GM21381 (cell line): ENCODE results near the gene IGIP.
A peak's percentile ranks its signal among the peaks of the same experiment; 100 is the strongest.

Source experiments
- ATAC-seq: cut with Tn5 transposase; IDR thresholded peaks from one replicate; pipeline ENCODE4 v1.9.1; 2021; ENCODE audit warnings: mild to moderate bottlenecking, moderate library complexity; ENCODE audit not compliant: unreplicated experiment

Gene IGIP

DNA sequence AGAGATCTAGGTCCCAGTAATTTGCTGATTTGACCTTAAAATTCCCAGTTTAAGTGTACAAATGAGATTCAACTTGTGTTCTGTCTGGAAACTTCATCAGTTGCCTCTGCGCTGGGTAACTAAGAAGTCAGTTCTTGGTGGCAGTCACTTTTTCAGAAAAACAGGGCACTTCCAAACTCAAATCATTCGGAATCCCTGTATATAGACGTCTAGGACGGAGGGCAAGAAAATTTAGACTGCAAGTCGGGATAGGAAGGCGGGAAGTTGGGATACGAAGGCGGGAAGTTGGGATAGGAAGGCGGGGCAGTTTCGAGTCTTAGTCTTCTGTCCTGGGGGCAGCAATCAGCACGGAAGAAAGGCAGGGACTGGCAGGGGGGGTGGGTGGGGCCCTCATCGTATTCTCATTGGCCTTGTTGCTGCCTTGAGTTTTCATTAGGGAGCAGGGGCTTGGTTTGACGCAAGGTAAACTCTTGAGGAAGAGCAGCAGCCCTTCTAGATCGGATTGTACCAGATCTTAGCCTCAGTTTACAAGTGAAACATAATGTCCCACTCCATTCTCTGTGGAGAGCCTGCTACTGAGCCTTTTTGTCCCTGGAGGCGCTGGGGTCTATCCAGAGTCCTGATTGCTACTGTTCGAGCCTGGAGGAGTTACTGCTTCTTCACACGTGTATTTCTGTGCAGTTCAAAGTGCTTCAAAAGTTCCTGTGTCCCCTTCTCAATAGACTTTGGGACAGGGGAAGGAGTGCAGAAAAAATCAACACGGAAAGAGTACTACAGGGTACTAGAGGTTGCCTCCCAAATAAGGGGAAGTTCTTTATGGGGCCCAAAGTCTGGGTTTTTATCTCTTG is 14.5 kb upstream of the IGIP start:
- ATAC-seq = no peak

DNA sequence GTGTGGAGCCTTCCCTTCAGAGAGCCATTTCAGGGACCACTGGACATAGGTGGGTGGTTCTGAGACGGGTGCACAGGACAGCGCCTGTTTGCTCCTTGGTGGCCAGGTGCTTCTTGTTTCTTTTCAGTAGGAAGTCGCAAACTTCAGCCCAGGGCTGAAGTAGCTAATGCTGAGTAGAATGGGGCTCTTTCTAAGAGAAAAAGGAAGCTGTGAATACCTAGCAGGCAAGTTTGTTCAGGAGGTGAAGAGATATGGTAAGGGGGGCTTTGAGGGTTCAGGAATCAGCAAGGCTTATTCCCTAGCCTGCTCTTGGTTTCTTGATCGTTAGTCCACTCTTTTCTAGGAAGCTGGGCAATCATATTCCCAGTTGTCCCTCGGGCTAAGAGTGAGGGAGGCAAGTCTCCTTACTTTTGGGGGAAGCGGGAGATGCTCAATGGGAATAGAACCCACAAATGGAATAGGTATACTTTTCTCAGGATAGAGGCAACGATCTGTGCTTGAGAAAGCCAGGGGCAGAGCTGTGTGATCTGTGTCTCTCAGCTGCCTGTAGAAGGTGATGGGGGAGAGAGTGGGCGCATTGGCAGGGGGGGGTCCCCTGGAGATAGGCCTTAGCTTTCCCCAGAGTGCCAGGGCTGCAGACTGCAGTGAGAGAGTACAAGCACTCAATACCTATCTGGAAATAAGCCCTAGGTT is 13.7 kb upstream of the IGIP start:
- ATAC-seq = no peak

DNA sequence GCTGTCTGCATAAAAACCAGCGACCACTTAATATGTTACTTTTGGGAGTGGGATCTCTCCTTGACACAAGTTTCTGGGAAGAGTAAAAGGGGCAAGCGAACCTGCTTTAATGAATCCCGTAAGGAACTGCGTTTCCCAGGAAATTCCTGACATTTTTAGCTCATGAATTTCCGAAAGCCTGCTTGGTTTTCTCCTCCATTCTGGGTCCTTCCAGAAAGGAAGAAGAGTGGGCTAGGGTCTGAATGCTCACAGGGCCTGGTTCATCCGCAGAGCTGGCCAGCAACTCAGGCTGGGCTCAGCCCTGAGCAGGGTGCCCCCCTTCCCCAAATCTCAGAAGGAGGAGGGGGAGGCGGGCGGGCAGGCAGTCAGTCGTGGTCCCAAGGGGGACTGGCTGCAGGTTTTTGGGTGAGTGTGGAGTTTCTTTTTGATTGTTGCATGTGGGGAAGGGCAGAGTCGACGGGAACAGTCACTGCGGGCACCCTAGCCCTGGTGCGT is 13.0 kb upstream of the IGIP start:
- ATAC-seq = no peak

DNA sequence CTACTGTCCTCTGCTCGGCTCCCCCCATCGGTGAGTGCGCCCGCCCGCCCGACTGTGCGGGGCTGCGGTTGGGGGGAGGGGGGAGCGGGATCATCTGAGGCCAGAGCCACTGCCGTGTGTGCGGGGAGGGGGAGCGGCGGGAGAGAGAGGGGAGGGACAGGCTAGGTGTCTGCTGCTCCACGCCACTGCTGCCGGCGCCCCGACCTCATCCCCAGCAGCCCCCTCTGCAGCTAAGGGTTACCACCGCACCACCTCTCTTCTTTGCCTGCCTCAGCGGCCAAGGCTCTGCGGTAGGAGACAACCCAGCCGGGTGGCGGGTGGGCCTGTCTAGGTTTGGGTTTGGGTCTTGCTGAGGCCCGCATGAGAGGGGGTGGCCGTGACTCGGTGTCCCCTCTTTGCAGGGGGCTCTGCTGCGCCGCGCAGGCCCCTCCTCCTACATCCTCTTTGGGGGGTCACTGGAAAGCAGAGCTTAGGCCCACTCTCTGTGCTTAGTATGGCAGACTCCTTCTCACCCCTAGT is 12.5 kb upstream of the IGIP start:
- ATAC-seq = peak; percentile 1

- peak; percentile 85 for ATAC-seq
Measured at GRCh38 chr5:140113699-140114263, 12.0 kb upstream of the IGIP start, which contains the start of gene PURA. TSS of gene PURA (plus strand) at chr5:140114109. CDS start at chr5:140114182, 73 bp downstream.

- ATAC-seq = peak; percentile 34
Measured at GRCh38 chr5:140114341-140115185, 11.2 kb upstream of the IGIP start.

- ATAC-seq = no peak
Measured at GRCh38 chr5:140115186-140115500, 10.6 kb upstream of the IGIP start.

GRCh38 chr5:140116716-140117115 is 9.0 kb upstream of the IGIP start:
- ATAC-seq = no peak

- no peak for ATAC-seq
Measured at GRCh38 chr5:140117523-140117922, 8.2 kb upstream of the IGIP start.

DNA sequence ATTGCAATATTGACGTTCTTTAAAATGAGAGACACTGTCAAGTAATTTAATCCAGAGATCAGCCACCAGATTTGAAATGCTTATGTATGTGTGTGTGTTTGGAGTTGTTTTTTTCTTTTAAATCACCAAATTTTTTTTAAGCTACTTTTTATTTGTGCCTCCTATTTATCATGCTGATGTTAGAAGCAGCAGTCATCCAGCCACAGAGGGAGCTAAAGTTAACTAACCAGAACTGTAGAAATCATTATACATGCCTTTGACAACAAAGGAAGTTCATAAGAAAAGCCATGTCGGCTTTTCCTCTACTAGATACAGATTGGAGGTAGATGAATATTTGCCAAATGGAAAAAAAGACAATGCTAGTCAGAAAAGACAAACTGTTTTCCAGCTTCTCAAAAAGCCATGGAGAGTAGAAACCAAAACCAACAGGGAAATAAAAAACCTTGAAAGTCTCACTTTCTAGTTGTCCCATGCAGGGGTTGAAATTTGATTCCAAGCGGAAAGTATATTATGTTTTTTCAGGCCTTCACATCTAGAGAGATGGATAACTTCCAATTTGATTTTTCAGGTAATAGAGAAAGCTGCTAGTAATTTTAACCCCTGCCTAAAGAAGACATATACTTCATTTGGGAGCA is 7.3 kb upstream of the IGIP start:
- ATAC-seq = no peak

GRCh38 chr5:140126315-140127012 is 727 bp downstream of the IGIP start:
- ATAC-seq = no peak

- ATAC-seq = no peak
Measured at GRCh38 chr5:140128376-140128775, 2.6 kb downstream of the IGIP start.

GRCh38 chr5:140130949-140131733 is 5.4 kb downstream of the IGIP start:
- no peak for ATAC-seq

DNA sequence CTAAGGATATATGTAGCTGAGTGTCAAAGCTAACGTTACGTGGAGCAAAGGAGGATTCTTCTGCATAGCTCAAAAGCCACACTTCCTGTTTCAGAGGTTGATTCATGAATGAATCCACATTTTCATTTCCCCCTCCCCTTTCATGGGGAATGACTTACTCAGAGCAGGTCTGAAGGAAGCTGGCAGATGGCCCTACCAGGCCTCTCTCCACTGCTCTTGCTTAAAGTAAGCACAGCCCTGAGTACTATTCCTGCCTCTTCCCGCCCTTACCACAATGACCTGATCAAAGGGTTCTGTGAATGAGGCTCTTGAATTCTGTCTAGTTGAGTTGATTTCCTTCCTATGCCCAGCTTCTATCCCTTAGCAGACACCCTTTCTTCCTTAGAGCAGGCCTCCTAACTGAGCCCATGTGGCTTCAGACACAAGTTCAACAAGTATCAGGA is 6.3 kb downstream of the IGIP start:
- no peak for ATAC-seq

- no peak for ATAC-seq
Measured at GRCh38 chr5:140133514-140134167, 7.9 kb downstream of the IGIP start.

DNA sequence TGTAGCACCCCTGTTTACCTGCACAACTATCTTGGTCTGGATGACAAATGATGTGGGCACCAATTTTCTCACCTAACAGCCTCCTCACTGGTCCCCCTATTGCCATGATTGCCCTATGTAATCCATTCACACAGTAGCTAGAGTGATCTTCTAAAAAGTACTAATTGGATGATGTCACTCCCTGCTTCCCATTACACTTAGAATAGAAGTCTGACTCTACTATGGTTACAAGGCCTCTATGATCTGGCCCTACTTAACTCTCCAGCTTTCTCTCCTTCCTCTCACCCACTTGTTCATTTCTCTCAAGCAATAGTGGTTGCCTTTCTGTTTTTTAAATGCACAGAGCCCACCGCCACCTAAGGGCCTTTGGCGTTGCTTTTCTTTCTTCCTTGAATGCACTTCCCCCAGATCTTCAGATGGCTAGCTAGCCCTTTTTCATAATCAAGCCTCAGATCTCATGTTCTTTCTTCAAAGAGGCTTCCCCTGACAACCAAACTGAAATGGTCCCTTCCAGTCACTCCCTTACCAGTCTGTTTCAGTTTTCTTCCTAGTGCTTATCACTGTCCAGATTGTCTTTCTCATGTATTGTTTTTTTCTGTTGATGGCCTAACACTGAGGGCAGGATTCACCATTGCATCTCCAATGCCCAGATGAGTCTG is 8.7 kb downstream of the IGIP start:
- no peak for ATAC-seq

DNA sequence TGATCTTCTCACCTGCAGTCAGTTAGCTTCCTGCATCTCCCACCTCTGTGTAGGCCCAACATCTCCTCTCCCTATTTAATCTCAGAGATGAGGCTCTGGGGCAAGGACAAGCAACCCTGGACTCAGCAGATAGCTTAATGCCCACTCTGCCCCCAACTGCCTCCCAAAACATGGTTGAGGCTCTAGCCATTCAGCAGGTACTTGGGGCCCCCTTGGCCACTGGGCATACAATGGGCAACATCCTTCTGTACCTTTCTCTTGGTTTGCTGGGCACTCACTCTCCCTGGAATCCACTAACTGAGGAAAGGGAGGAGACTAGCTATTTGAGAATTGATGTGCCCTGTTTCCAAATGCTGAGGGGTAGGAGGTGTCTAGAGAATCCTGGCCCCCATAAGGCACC is 9.4 kb downstream of the IGIP start:
- no peak for ATAC-seq

GRCh38 chr5:140136624-140137023 is 10.9 kb downstream of the IGIP start:
- ATAC-seq = no peak
